Measurements from ENCODE around the gene GUCA2A.

The GUCA2A gene

DNA sequence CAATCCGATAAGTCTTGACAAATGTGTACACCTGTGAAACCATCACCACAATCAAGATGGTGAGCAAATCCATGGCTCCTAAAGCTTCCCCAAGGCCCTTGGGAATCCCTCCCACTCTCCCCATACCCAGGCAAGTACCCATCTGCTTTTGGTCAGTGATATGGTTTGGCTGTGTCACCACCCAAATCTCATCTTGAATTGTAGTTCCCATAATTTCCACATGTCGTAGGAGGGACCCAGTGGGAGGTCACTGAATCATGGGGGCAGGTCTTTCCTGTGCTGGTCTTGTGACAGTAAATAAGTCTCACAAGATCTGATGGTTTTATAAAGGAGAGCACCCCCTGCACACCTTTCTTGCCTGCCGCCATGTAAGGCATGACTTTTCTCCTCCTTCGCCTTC lies 26.0 kb downstream of the GUCA2A start:
- TF ChIP-seq, protein P1, sequence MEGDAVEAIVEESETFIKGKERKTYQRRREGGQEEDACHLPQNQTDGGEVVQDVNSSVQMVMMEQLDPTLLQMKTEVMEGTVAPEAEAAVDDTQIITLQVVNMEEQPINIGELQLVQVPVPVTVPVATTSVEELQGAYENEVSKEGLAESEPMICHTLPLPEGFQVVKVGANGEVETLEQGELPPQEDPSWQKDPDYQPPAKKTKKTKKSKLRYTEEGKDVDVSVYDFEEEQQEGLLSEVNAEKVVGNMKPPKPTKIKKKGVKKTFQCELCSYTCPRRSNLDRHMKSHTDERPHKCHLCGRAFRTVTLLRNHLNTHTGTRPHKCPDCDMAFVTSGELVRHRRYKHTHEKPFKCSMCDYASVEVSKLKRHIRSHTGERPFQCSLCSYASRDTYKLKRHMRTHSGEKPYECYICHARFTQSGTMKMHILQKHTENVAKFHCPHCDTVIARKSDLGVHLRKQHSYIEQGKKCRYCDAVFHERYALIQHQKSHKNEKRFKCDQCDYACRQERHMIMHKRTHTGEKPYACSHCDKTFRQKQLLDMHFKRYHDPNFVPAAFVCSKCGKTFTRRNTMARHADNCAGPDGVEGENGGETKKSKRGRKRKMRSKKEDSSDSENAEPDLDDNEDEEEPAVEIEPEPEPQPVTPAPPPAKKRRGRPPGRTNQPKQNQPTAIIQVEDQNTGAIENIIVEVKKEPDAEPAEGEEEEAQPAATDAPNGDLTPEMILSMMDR (conservative IDR thresholded peaks at IDR 0.05; ENCODE audit: low read depth, low read length), result no peak
- Histone ChIP-seq H3K4me2 (no peak overlapping the region), H3K4me3 (IDR thresholded peaks at IDR 0.05; ENCODE audit: insufficient read depth, low read depth, low read length) (no peak overlapping the region), H4K20me1 (ENCODE audit: insufficient read depth) (no peaks in the 10 kb centered on the region), H3K9ac (no peak overlapping the region), H3K36me3 (ENCODE audit: insufficient read depth) (no peaks in the 10 kb centered on the region), H2AFZ (ENCODE audit: low read depth) (no peak overlapping the region), H3K27ac (no peak overlapping the region), H3K4me1 (ENCODE audit: low read depth, poor library complexity, severe bottlenecking) (no peaks in the 10 kb centered on the region), H3K79me2 (ENCODE audit: insufficient read depth, low read depth) (no peaks in the 10 kb centered on the region), H3K27me3 (ENCODE audit: insufficient read depth, low read depth) (no peaks in the 10 kb centered on the region)

DNA sequence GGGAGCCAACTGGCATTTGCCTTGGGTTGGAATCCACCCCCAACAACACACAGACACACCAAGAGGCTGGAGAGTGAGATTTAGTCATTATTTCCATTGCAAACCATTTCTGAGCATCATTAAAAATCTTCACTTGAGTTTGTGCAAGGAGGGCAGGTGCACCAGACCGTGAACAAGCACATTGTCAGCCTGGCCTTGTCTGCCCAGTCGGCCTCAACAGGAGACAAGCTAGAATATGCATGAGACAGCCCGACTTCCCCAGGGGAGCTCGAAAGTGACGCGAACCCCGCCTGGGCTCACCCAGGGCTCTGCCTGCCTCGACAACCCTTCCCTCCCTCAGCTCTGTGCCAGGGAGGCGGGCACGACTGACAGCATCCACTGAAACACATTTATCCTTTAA lies 26.8 kb downstream of the GUCA2A start:
- no peaks in the 10 kb centered on the region for H3K79me2 ChIP-seq (ENCODE audit: insufficient read depth, low read depth)
- no peaks in the 10 kb centered on the region for H3K4me1 ChIP-seq (ENCODE audit: low read depth, poor library complexity, severe bottlenecking)
- no peak overlapping the region for H3K4me2 ChIP-seq
- H3K27me3 ChIP-seq (ENCODE audit: insufficient read depth, low read depth), result no peaks in the 10 kb centered on the region
- TF ChIP-seq, protein P1 (conservative IDR thresholded peaks at IDR 0.05; ENCODE audit: low read depth, low read length), result no peak
- no peak overlapping the region for H3K9ac ChIP-seq
- no peak overlapping the region for H3K4me3 ChIP-seq (IDR thresholded peaks at IDR 0.05; ENCODE audit: insufficient read depth, low read depth, low read length)
- no peaks in the 10 kb centered on the region for H3K36me3 ChIP-seq (ENCODE audit: insufficient read depth)
- no peak overlapping the region for H2AFZ ChIP-seq (ENCODE audit: low read depth)
- H3K27ac ChIP-seq, result no peak overlapping the region
- no peaks in the 10 kb centered on the region for H4K20me1 ChIP-seq (ENCODE audit: insufficient read depth)

DNA sequence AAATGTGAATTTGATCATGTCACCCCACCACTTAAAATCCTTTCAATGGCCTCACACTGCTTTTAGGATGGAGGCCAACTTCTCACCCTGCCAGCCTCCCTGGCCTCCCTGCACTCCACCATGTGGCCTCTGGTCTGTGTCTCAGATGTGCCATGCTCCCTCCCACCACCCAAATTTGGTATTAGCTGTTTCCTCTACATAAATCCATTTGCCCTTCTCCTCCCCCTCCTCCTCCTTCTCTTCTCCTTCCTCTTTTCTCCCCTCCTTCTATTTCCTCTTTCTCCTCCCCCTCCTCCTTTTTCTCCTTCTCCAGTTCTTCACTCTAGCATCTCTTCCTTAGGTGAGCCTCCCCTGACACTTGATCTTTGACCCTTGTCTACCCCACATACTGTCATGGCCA lies 28.1 kb downstream of the GUCA2A start:
- H2AFZ ChIP-seq (ENCODE audit: low read depth), result no peak overlapping the region
- no peaks in the 10 kb centered on the region for H4K20me1 ChIP-seq (ENCODE audit: insufficient read depth)
- TF ChIP-seq, protein P1 (conservative IDR thresholded peaks at IDR 0.05; ENCODE audit: low read depth, low read length), result no peak
- H3K27me3 ChIP-seq (ENCODE audit: insufficient read depth, low read depth), result no peaks in the 10 kb centered on the region
- H3K4me1 ChIP-seq (ENCODE audit: low read depth, poor library complexity, severe bottlenecking), result no peaks in the 10 kb centered on the region
- H3K79me2 ChIP-seq (ENCODE audit: insufficient read depth, low read depth), result no peaks in the 10 kb centered on the region
- no peak overlapping the region for H3K4me3 ChIP-seq (IDR thresholded peaks at IDR 0.05; ENCODE audit: insufficient read depth, low read depth, low read length)
- H3K9ac ChIP-seq, result no peak overlapping the region
- no peak overlapping the region for H3K4me2 ChIP-seq
- H3K27ac ChIP-seq, result no peak overlapping the region
- H3K36me3 ChIP-seq (ENCODE audit: insufficient read depth), result no peaks in the 10 kb centered on the region

DNA sequence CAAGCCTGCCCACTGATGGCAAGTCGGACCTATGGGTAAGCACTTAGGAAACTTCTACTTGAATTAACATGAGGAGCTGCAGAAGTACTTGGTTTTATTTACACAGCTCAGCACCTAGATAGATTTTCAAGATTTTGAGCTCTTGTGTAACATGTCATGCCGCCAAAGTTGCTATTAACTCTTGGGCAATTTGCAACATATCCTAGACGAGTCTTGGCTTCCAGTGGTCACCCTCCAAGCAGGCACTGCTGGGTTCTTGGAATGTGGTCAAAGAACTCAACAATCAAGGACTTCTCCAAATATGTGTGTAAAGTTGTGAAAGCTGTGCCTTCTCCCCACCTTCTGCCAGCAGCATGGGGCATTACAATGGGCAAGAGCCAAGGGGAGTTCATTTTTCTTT lies 29.1 kb downstream of the GUCA2A start:
- H4K20me1 ChIP-seq (ENCODE audit: insufficient read depth), result no peaks in the 10 kb centered on the region
- no peaks in the 10 kb centered on the region for H3K4me1 ChIP-seq (ENCODE audit: low read depth, poor library complexity, severe bottlenecking)
- H3K9ac ChIP-seq, result no peak overlapping the region
- no peak overlapping the region for H3K4me3 ChIP-seq (IDR thresholded peaks at IDR 0.05; ENCODE audit: insufficient read depth, low read depth, low read length)
- no peak overlapping the region for H3K4me2 ChIP-seq
- no peak overlapping the region for H2AFZ ChIP-seq (ENCODE audit: low read depth)
- TF ChIP-seq, protein P1 (conservative IDR thresholded peaks at IDR 0.05; ENCODE audit: low read depth, low read length), result no peak
- H3K27me3 ChIP-seq (ENCODE audit: insufficient read depth, low read depth), result no peaks in the 10 kb centered on the region
- no peak overlapping the region for H3K27ac ChIP-seq
- H3K36me3 ChIP-seq (ENCODE audit: insufficient read depth), result no peaks in the 10 kb centered on the region
- H3K79me2 ChIP-seq (ENCODE audit: insufficient read depth, low read depth), result no peaks in the 10 kb centered on the region
